ENCODE data around the gene IGF2. TPM values are rescaled to one million over a fixed set of nuclear protein-coding genes. Genes with fewer than 3 reads are reported as not detected.

Gene IGF2
- total and polyA plus RNA-seq, 2 donors (not counting 1 experiment from before 2014, with no cell fraction given) = not detected

GRCh38 chr11:2187280-2187707 is 48.1 kb upstream of the IGF2 start:
- intact Hi-C loops (cut with micrococcal nuclease) = loop anchor here (5.0 kb wide), 1 partner anchor 340 kb away; no protein-coding TSS in a partner anchor
- DNase-seq (no peak), ATAC-seq (ENCODE audit: low read depth) (no peak)
- Histone ChIP-seq H3K4me3 (ENCODE audit: control extremely low read depth in 1 of 5, extremely low read depth in 1 of 5, insufficient read depth in 1 of 5, low read depth in 2 of 5, low read length in 4 of 5) (no peak overlapping the region), H3K4me1 (ENCODE audit: control insufficient read depth in 2 of 2, insufficient read depth in 2 of 2, low read length in 2 of 2) (peaks cover 9 to 24% of the 10 kb centered on the region in 2 donors), H3K4me2 (replicated peaks; ENCODE audit: low read depth, low read length, poor library complexity, severe bottlenecking) (no peak overlapping the region), H3K9ac (ENCODE audit: low read length) (no peak overlapping the region), H3K27me3 (replicated peaks in 1 of 4; ENCODE audit: control extremely low read depth in 1 of 4, control insufficient read depth in 3 of 4, insufficient read depth in 4 of 4, low read length in 3 of 4) (peaks cover 0 to 5% (median 0%) of the 10 kb centered on the region in 4 experiments), H4K20me1 (ENCODE audit: control insufficient read depth, insufficient read depth, low read length, poor library complexity, severe bottlenecking) (no peaks in the 10 kb centered on the region), H3K9me3 (ENCODE audit: control extremely low read depth in 1 of 3, control insufficient read depth in 2 of 3, insufficient read depth in 1 of 3, low read length in 2 of 3) (no peaks in the 10 kb centered on the region), H3K27ac (ENCODE audit: low read length in 2 of 2) (no peak overlapping the region), H2AFZ (ENCODE audit: insufficient read depth, low read depth, low read length, poor library complexity, severe bottlenecking) (no peak overlapping the region), H3K36me3 (replicated peaks in 1 of 2; ENCODE audit: control extremely low read depth in 1 of 2, control insufficient read depth in 1 of 2, extremely low read depth in 1 of 2, insufficient read depth in 2 of 2, low read length in 1 of 2) (no peaks in the 10 kb centered on the region), H3K79me2 (ENCODE audit: control insufficient read depth, insufficient read depth, low read length) (no peaks in the 10 kb centered on the region)
- Mint-ChIP-seq H3K4me1 (peaks cover 11% of the 10 kb centered on the region), H3K27ac (no peak overlapping the region), H3K4me3 (no peak overlapping the region), H3K9me3 (ENCODE audit: insufficient read depth) (no peaks in the 10 kb centered on the region), H3K27me3 (peaks cover 13% of the 10 kb centered on the region)
- ChIA-PET CTCF (interaction anchor here (1.1 to 5.4 kb wide), 4 partner anchors 8 to 232 kb away, joined by 3 to 42 read pairs (median 5); no protein-coding TSS in a partner anchor), POLR2A (interaction anchor here (0.8 kb wide), 1 partner anchor 112 kb away, joined by 9 read pairs; no protein-coding TSS in a partner anchor)
- 97% methylated on average over 7 of the region's 7 CpGs for WGBS (ENCODE audit: insufficient coverage)
- TF ChIP-seq EZH2 (IDR thresholded peaks at IDR 0.05; ENCODE audit: borderline replicate concordance, insufficient read depth, low read depth, low read length, poor library complexity, severe bottlenecking) (no peak), CTCF (IDR thresholded peaks at IDR 0.05) (no peak)

- WGBS (ENCODE audit: insufficient coverage) = 13% methylated on average over 21 of the region's 21 CpGs
- Histone ChIP-seq H3K79me2 (ENCODE audit: control insufficient read depth, insufficient read depth, low read length) (no peaks in the 10 kb centered on the region), H3K27me3 (replicated peaks in 1 of 4; ENCODE audit: control extremely low read depth in 1 of 4, control insufficient read depth in 3 of 4, insufficient read depth in 4 of 4, low read length in 3 of 4) (peaks cover 0 to 5% (median 0%) of the 10 kb centered on the region in 4 experiments), H2AFZ (ENCODE audit: insufficient read depth, low read depth, low read length, poor library complexity, severe bottlenecking) (peak overlapping the region; percentile 36), H3K27ac (ENCODE audit: low read length in 2 of 2) (no peak overlapping the region), H3K9ac (ENCODE audit: low read length) (no peak overlapping the region), H3K4me3 (ENCODE audit: control extremely low read depth in 1 of 5, extremely low read depth in 1 of 5, insufficient read depth in 1 of 5, low read depth in 2 of 5, low read length in 4 of 5) (no peak overlapping the region), H3K4me1 (ENCODE audit: control insufficient read depth in 2 of 2, insufficient read depth in 2 of 2, low read length in 2 of 2) (peaks cover 9 to 19% of the 10 kb centered on the region in 2 donors), H4K20me1 (ENCODE audit: control insufficient read depth, insufficient read depth, low read length, poor library complexity, severe bottlenecking) (no peaks in the 10 kb centered on the region), H3K9me3 (ENCODE audit: control extremely low read depth in 1 of 3, control insufficient read depth in 2 of 3, insufficient read depth in 1 of 3, low read length in 2 of 3) (no peaks in the 10 kb centered on the region), H3K36me3 (replicated peaks in 1 of 2; ENCODE audit: control extremely low read depth in 1 of 2, control insufficient read depth in 1 of 2, extremely low read depth in 1 of 2, insufficient read depth in 2 of 2, low read length in 1 of 2) (no peaks in the 10 kb centered on the region), H3K4me2 (replicated peaks; ENCODE audit: low read depth, low read length, poor library complexity, severe bottlenecking) (peak overlapping the region; percentile 42)
- intact Hi-C loops (cut with micrococcal nuclease) = loop anchor here (1.0 to 5.0 kb wide), 2 partner anchors 234 to 341 kb away; no protein-coding TSS in a partner anchor
- ChIA-PET CTCF (interaction anchor here (0.6 to 5.4 kb wide), 7 partner anchors 8 to 233 kb away, joined by 3 to 42 read pairs (median 3); no protein-coding TSS in a partner anchor), POLR2A (interaction anchor here (0.8 kb wide), 1 partner anchor 112 kb away, joined by 9 read pairs; no protein-coding TSS in a partner anchor)
- Mint-ChIP-seq H3K4me1 (peaks cover 11% of the 10 kb centered on the region), H3K4me3 (no peak overlapping the region), H3K9me3 (ENCODE audit: insufficient read depth) (no peaks in the 10 kb centered on the region), H3K27ac (no peak overlapping the region), H3K27me3 (peaks cover 13% of the 10 kb centered on the region)
- ATAC-seq (ENCODE audit: low read depth) (peak; percentile 78), DNase-seq (peak; percentile 69)
- TF ChIP-seq CTCF (IDR thresholded peaks at IDR 0.05) (peak; percentile 64), EZH2 (IDR thresholded peaks at IDR 0.05; ENCODE audit: borderline replicate concordance, insufficient read depth, low read depth, low read length, poor library complexity, severe bottlenecking) (no peak)
Measured at GRCh38 chr11:2186669-2187279, 47.6 kb upstream of the IGF2 start.

All from B cell (primary cell).